OCI-LY3 (cell line): ENCODE results near the gene REEP2.

Experiments used
- H2AFZ ChIP-seq: fragments of 200-600, 300-600 bp; shearing (Covaris generic); 2 replicates; pipeline ENCODE4 v1.6.0; 2014; ENCODE audit warnings: antibody characterized with exemption, low read depth, low read length
- H3K27ac ChIP-seq: fragments of 200-600, 300-600 bp; sonication (generic); 2 replicates; pipeline ENCODE4 v1.5.1; 2014; ENCODE audit warnings: mild to moderate bottlenecking, low read length, moderate library complexity, mixed read lengths
- H3K27me3 ChIP-seq: fragments of 200-600, 300-600 bp; sonication (generic); 2 replicates; pipeline ENCODE4 v1.6.1; 2014; ENCODE audit warnings: low read depth, low read length, mixed read lengths
- H3K36me3 ChIP-seq: fragments of 200-600, 300-600 bp; sonication (generic); replicated peaks from 2 replicates; pipeline ENCODE3; 2014; ENCODE audit warnings: low read depth, low read length, mixed read lengths
- H3K4me1 ChIP-seq: fragments of 300-600, 200-600 bp; sonication (generic); 2 replicates; pipeline ENCODE4 v1.6.1; 2014; ENCODE audit warnings: low read length, mixed read lengths
- H3K4me2 ChIP-seq: fragments of 200-600, 300-600 bp; sonication (generic); 2 replicates; pipeline ENCODE4 v1.6.1; 2014; ENCODE audit warnings: low read length, mixed read lengths
- H3K4me3 ChIP-seq: fragments of 300-600, 200-600 bp; sonication (generic); 2 replicates; pipeline ENCODE4 v1.5.1; 2014; ENCODE audit warnings: antibody characterized with exemption, mild to moderate bottlenecking, low read length, moderate library complexity
- H3K79me2 ChIP-seq: fragments of 300-600, 200-600 bp; shearing (Covaris generic); 2 replicates; pipeline ENCODE4 v1.6.1; 2014; ENCODE audit warnings: mild to moderate bottlenecking, low read length, mixed read lengths
- H3K9ac ChIP-seq: fragments of 300-600, 200-600 bp; shearing (Covaris generic); 2 replicates; pipeline ENCODE4 v1.6.0; 2014; ENCODE audit warnings: mild to moderate bottlenecking, low read length, moderate library complexity
- H3K9me3 ChIP-seq: fragments of 200-600, 300-600 bp; shearing (Covaris generic); 2 replicates; pipeline ENCODE4 v1.6.1; 2014; ENCODE audit warnings: low read length, mixed read lengths; ENCODE audit not compliant: insufficient read depth
- H4K20me1 ChIP-seq: fragments of 200-600, 300-600 bp; sonication (generic); 2 replicates; pipeline ENCODE4 v1.6.1; 2016; ENCODE audit warnings: low read length, mixed read lengths; ENCODE audit not compliant: insufficient read depth
- CTCF ChIP-seq: fragments of 200-600, 300-600 bp; sonication (generic); IDR thresholded peaks from 2 replicates; pipeline ENCODE4 v1.5.1; 2014; ENCODE audit warnings: antibody characterized with exemption, low read length, low read depth
- EZH2phosphoT487 ChIP-seq: fragments of 200-600 bp; shearing (Covaris generic); IDR thresholded peaks from 2 replicates; pipeline ENCODE4 v1.6.1; 2018; ENCODE audit warnings: antibody characterized with exemption, mixed run types, low read depth

REEP2 gene

DNA sequence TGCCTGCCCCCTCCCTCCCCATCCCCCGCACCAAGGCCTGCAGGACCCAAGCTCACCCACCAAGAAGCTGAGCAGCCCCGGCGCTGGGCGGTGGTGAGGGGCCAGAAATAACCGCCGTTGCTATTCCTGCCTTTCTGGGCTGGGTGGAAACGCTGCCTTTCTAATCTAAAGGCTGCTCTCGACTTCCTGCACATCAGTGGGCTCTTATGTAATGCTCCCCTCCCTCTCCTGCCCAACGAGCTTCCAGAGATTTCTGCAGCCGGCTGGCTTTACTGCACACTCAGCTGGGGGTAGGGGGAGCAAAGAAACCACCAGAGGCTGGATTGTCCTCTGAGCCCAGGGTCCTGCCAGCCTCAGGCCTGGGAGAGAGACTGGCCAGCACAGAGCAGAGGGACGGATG lies 19.5 kb downstream of the REEP2 start:
- H3K4me2 ChIP-seq = no peak overlapping the region
- H3K27me3 ChIP-seq = no peaks in the 10 kb centered on the region
- no peak overlapping the region for H3K27ac ChIP-seq
- H3K79me2 ChIP-seq = no peaks in the 10 kb centered on the region
- no peaks in the 10 kb centered on the region for H4K20me1 ChIP-seq
- no peak overlapping the region for H3K9ac ChIP-seq
- H3K4me3 ChIP-seq = no peak overlapping the region
- no peaks in the 10 kb centered on the region for H3K9me3 ChIP-seq
- H2AFZ ChIP-seq = no peak overlapping the region
- H3K36me3 ChIP-seq = no peaks in the 10 kb centered on the region
- TF ChIP-seq EZH2phosphoT487 = no peak
- TF ChIP-seq CTCF = no peak
- H3K4me1 ChIP-seq = peaks cover 11% of the 10 kb centered on the region

DNA sequence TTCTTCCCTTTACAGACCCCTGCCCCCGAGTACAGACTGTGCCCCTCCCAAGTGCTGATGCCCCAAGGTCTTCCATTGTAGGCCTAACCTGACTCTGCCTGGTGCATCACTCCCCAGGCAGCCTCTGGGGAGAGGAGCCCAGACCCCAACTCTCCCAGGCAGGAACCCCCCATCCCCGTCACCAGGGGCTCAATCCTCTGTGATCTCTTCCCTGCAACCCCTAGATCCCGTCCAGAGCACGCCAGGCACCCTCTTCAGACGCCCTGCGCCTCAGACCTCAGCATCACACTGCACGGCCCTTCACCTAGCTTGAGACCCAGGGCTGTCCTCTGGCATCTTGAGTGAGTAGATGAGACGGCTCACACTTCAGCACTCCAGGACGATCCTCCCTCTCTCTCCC lies 20.0 kb downstream of the REEP2 start:
- H3K4me1 ChIP-seq = peaks cover 11% of the 10 kb centered on the region
- H3K79me2 ChIP-seq = no peaks in the 10 kb centered on the region
- H3K9me3 ChIP-seq = no peaks in the 10 kb centered on the region
- peak overlapping the region; percentile 81; the same call in 1 of the 2 replicates for H2AFZ ChIP-seq
- H3K4me3 ChIP-seq = no peak overlapping the region
- H3K27me3 ChIP-seq = no peaks in the 10 kb centered on the region
- H4K20me1 ChIP-seq = no peaks in the 10 kb centered on the region
- no peaks in the 10 kb centered on the region for H3K36me3 ChIP-seq
- H3K4me2 ChIP-seq = no peak overlapping the region
- H3K27ac ChIP-seq = no peak overlapping the region
- no peak for TF ChIP-seq EZH2phosphoT487
- TF ChIP-seq CTCF = no peak
- H3K9ac ChIP-seq = no peak overlapping the region

DNA sequence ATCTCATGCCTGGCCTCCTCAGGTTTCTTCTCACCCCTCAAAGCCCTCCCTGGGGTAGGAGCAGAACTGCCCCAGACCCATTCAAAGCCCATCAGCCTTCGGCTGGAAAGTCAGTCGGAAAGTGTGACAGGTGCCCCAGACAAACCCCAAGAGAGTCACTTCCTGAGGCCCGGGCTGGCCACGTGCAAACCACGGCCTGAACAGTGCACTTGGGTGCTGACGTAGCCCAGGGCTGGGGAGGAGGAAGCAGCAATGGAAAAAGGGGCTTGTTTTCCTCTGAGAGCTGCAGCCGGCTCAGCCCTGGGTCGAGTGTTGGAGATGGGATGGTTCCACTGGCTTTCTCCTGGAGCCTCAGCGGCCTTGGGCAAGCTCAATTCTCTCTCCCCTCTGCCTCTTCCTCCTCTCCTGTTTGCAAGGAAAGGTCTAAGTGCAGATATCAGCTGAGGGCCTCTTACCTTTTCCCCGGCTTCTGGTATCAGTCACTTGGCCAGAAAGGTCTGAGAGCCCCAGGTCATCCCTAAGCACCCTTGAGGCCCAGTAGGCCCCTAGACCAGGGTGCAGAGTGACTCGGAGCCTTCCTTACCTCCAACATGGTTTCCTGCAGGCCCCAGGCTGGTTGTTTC lies 20.6 kb downstream of the REEP2 start:
- H2AFZ ChIP-seq = peak overlapping the region; percentile 81; the same call in 1 of the 2 replicates
- no peaks in the 10 kb centered on the region for H3K36me3 ChIP-seq
- H3K4me3 ChIP-seq = no peak overlapping the region
- H4K20me1 ChIP-seq = no peaks in the 10 kb centered on the region
- peaks cover 11% of the 10 kb centered on the region for H3K4me1 ChIP-seq
- TF ChIP-seq CTCF (no peak), EZH2phosphoT487 (no peak)
- no peak overlapping the region for H3K27ac ChIP-seq
- H3K4me2 ChIP-seq = 0 out of 2 replicates have a peak overlapping the region, but pooled peaks have one; percentile 9
- H3K9me3 ChIP-seq = no peaks in the 10 kb centered on the region
- no peaks in the 10 kb centered on the region for H3K27me3 ChIP-seq
- H3K9ac ChIP-seq = no peak overlapping the region
- no peaks in the 10 kb centered on the region for H3K79me2 ChIP-seq

DNA sequence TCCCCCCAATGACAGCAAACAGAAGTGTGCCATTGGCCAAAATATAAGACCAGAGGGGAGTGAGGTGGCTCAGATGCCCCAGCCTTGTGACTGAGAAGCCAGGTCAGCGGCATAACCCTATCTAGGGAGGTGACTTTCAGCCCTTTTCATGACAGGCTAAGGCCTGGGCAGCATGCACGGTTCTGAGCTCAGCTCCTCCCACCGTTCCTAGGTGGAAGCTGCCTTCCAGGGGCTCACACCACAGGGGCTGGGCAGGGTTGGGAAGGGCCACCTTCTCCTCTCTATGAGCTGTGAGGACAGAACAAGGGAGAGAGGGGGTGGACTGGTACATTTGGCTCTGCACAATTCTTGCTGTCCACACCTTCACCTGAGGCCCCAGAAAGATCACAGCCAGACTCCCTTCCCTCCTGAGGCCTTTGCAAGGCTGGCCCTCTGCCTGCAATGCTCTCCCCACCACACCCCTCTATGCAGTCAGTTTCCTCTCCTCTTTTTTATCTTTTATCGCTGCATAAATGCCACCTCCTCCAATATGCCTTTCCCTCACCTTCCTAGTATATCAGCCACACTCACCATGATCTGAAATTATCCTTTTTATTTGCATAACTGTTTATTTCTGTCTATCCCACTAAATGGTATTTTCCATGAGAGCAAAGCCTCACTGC lies 21.3 kb downstream of the REEP2 start:
- Histone ChIP-seq H2AFZ (peak overlapping the region; percentile 81; the same call in 1 of the 2 replicates), H3K79me2 (no peaks in the 10 kb centered on the region), H3K9ac (no peak overlapping the region), H3K4me3 (no peak overlapping the region), H3K9me3 (no peaks in the 10 kb centered on the region), H4K20me1 (no peaks in the 10 kb centered on the region), H3K36me3 (no peaks in the 10 kb centered on the region), H3K27me3 (no peaks in the 10 kb centered on the region), H3K4me2 (no peak overlapping the region), H3K27ac (no peak overlapping the region), H3K4me1 (peaks cover 11% of the 10 kb centered on the region)
- no peak for TF ChIP-seq CTCF
- TF ChIP-seq EZH2phosphoT487 = no peak
